ENCODE measurements around the gene SF3B2.
"Not testable (repeated sequence)": the region's sequence is repeated elsewhere in the genome, so short reads cannot be mapped to it uniquely, and the experiment has no call there.

SF3B2 gene

DNA sequence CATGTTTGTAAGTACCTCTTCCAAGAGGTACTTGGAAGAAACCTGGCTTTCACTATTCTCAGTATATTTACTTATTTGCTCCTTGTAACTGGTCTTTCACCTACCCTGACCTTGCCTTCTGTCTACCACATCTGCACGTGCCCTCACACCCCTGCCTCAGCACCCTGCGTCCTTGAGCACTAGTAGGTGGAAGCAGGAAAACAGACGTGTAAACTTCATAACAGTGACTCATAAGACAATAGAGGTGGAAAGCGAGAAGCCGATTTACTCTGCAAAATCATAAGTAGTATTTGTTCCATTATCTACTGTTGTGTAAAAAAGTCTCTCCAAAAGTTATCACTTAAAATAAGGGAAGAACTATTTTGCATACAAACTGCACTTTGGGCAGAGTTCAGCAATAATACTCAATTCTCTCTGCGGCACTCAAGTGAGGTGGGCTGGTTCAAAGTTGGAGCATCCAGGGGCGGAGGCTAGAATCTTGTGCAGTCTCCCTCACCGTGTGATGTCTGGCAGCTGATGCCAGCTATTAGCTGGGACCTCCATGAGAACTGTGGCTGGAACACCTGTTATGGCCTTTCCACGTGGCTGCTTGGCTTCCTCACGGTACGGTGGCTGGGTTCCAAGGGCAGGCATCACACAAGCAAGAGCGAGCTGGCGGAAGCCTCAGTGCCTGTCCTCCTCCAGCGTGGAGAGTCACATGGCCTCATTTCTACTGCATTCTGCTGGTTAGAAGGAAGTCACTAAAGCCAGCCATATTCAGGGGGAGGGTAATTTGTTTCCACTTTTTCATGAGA, 48.3 kb downstream of the SF3B2 start:
- DNase-seq (ENCODE audit: extremely low spot score, insufficient read length, low read depth) (peak; percentile 45), FAIRE-seq (peak; percentile 92)

GRCh38 chr11:66101066-66101464, 48.9 kb downstream of the SF3B2 start:
- DNase-seq (ENCODE audit: extremely low spot score, insufficient read length, low read depth) (no peak), FAIRE-seq (peak; percentile 18)

- DNase-seq (ENCODE audit: extremely low spot score, insufficient read length, low read depth) (no peak), FAIRE-seq (no peak)
These were observed 52.0 kb downstream of the SF3B2 start for GRCh38 chr11:66104057-66104638.

DNA sequence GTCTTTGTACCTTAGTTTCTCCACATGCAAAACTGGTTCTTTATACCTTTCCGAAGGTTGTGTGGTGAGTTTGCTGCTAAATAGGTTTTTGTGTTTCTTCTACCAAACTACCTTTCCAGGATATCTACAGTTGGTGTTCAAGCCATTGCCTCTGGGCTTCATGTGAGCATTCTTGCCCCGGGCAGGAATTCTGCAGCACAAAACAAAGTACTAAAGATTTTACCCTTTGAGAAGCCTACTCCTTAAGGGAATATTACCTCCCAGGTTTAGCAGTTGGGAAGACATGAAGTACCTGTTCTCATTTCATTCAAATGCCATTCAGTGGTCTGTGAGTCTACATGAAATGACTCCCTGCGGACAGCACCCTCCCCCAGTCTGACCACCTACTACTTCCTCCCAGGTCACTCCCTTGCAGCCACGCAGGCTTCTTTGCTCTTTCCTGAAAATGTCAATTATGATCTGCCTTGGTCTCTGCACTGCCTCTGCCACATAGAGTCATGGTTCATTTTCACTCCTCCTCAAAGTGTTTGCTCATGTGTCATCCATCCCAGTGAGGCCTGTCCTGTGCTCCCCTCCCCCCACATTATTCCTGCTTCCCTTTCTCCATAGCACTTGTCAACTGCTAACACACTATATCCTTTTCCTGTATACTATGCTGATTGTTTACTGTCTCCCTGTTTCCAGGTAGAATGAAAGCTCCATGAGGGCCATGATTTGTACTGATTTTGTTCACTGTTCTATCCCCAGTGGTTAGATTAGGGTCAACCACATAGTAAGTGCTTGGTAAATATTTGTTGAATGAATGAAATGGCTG, 54.8 kb downstream of the SF3B2 start:
- DNase-seq (ENCODE audit: extremely low spot score, insufficient read length, low read depth) (no peak), FAIRE-seq (no peak)

GRCh38 chr11:66107600-66108510, 55.7 kb downstream of the SF3B2 start:
- FAIRE-seq (no peak), DNase-seq (ENCODE audit: extremely low spot score, insufficient read length, low read depth) (no peak)

- DNase-seq (ENCODE audit: extremely low spot score, insufficient read length, low read depth) (no peak), FAIRE-seq (no peak)
These were observed 57.1 kb downstream of the SF3B2 start for GRCh38 chr11:66109294-66109693.

GRCh38 chr11:66111158-66111557, 59.0 kb downstream of the SF3B2 start:
- FAIRE-seq (no peak), DNase-seq (ENCODE audit: extremely low spot score, insufficient read length, low read depth) (no peak)

- no peak for DNase-seq (ENCODE audit: extremely low spot score, insufficient read length, low read depth)
- FAIRE-seq: no peak
These were observed 59.9 kb downstream of the SF3B2 start for GRCh38 chr11:66112041-66112491.

- FAIRE-seq (peak; percentile 65), DNase-seq (ENCODE audit: extremely low spot score, insufficient read length, low read depth) (no peak)
These were observed 60.7 kb downstream of the SF3B2 start for GRCh38 chr11:66112601-66113499.

- FAIRE-seq; DNase-seq (ENCODE audit: extremely low spot score, insufficient read length, low read depth): not testable (repeated sequence)
These were observed 62.8 kb downstream of the SF3B2 start for GRCh38 chr11:66114957-66115356.

DNA sequence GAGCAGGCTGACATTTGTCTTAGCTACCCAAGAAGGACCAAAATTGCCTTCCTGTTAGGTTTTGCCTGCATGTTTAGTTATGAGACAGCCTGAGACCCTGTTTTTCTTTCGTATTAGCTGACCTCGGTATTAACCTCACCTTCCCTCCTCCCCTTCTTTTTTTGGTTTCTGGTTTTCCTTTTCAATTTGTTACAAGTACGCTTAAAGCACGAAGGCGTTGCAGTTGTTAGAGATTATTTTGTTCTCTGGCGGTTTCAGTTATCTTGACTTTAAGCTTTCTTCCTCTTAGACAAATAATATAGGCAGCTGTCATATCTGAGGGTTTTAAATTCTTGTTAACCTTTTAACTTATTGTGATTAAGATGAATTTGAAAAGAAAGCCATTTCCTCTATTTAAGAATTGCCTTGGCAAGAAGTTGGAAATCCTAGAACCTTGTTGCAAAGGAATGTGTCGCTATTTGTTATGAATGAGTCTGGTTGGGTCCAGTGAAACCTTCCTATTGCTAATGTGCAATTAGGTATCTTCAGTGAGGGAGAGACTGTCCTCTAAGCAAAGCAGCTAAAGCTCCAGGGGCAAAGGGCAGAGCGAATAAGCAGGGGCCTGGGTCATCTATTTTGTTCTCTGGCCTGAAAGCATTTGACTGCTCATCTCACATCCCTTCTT, 63.6 kb downstream of the SF3B2 start:
- no peak for DNase-seq (ENCODE audit: extremely low spot score, insufficient read length, low read depth)
- peak; percentile 89 for FAIRE-seq

GRCh38 chr11:66116576-66117361, 64.6 kb downstream of the SF3B2 start:
- DNase-seq (ENCODE audit: extremely low spot score, insufficient read length, low read depth) (no peak), FAIRE-seq (no peak)

DNA sequence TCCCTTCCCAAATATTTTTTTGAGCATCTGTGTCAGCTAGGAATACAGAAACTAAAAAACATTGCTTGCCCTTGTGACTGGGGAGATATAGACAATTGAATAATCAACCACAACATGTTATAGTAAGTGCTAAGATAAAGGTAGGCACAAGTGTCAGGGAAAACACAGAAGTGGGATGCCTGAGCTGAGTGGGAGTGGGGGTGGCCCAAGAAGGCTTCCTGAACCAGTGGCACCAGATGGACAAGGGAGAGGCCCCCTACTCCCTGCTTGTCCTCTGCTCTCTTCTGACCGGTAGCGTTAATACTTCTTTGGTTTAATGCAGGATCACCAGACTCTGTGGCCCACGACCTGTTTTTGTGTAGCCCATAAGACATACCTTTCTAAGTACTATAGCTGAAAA, 66.7 kb downstream of the SF3B2 start:
- no peak for DNase-seq (ENCODE audit: extremely low spot score, insufficient read length, low read depth)
- no peak for FAIRE-seq

Data from GM18507 (cell line).